Kidney (tissue), 14 donors: ENCODE measurements around the gene ANO10. TPM values are rescaled to one million over a fixed set of nuclear protein-coding genes. Genes with fewer than 3 reads are reported as not detected.

Source experiments
- DNase-seq, 5 donors: peaks; one replicate each; pipeline ENCODE4 v3.0.0-alpha.2; 2013 to 2020
- FAIRE-seq: peaks from 2 replicates; lab custom pipeline; 2012; peaks lifted over from hg19 to GRCh38; lab: Jason Lieb, UNC
- H3K27ac ChIP-seq, 2 donors: one replicate each; pipeline ENCODE4 v1.7.0; 2013; ENCODE audit warnings: low read depth in 2 of 2, low read length in 2 of 2, inconsistent platforms in 1 of 2
- H3K27me3 ChIP-seq: one replicate; pipeline ENCODE4 v1.7.1; 2013; ENCODE audit warnings: low read length, inconsistent platforms; ENCODE audit not compliant: control insufficient read depth, insufficient read depth
- H3K36me3 ChIP-seq, 3 donors: one replicate each; pipeline versions ENCODE4 v1.7.0 to v1.7.1; 2013; ENCODE audit warnings: low read length in 3 of 3, control low read depth in 1 of 3, inconsistent platforms in 1 of 3; ENCODE audit not compliant: insufficient read depth in 3 of 3, control insufficient read depth in 2 of 3
- H3K4me1 ChIP-seq, 3 donors: one replicate each; pipeline versions ENCODE4 v1.7.0 to v1.7.1; 2013; ENCODE audit warnings: low read length in 3 of 3, inconsistent platforms in 1 of 3, low read depth in 1 of 3; ENCODE audit not compliant: control insufficient read depth in 2 of 3, insufficient read depth in 2 of 3
- H3K4me3 ChIP-seq, 3 donors: one replicate each; pipeline versions ENCODE4 v1.7.0 to v1.8.1; 2013; ENCODE audit warnings: low read length in 3 of 3, control low read depth in 1 of 3, inconsistent platforms in 1 of 3
- H3K9ac ChIP-seq, 3 donors: one replicate each; pipeline versions ENCODE4 v1.7.0 to v1.7.1; 2013; ENCODE audit warnings: low read length in 3 of 3, control low read depth in 1 of 3, inconsistent platforms in 1 of 3
- H3K9me3 ChIP-seq, 3 donors: one replicate each; pipeline versions ENCODE4 v1.7.0 to v1.7.1; 2013; ENCODE audit warnings: low read length in 3 of 3, control low read depth in 1 of 3, inconsistent platforms in 1 of 3; ENCODE audit not compliant: control insufficient read depth in 2 of 3, insufficient read depth in 1 of 3
- intact Hi-C: fragments of 100-400 bp; cut with DNase I; formaldehyde crosslinking; loops from one replicate; pipeline ENCODE4 v1.11.1; 2022
- polyA plus RNA-seq: library from polyadenylated mRNA; stranded (reverse); fragments of 350-450 nt; fragmentation: Illumina TruSeq; extraction: RNeasy Lipid Tissue Mini Kit (QIAGEN cat#74804); gene quantifications from one replicate; pipeline ENCODE4 v1.2.3, GENCODE V29; 2014; ENCODE audit warnings: low read depth, low replicate concordance; ENCODE audit not compliant: insufficient read depth
- total RNA-seq: library from RNA; stranded (reverse); fragmentation: NEBNext Ultra II Directional; extraction: Animal tissue kit (Norgen Biotek cat#: 25700); gene quantifications from one replicate; pipeline ENCODE4 v1.2.1, GENCODE V29; 2021
- TF ChIP-seq, protein P1 (sequence below): IDR thresholded peaks from 3 replicates; pipeline ENCODE4 v1.5.1; 2012; ENCODE audit warnings: mild to moderate bottlenecking, moderate library complexity, borderline replicate concordance; ENCODE audit not compliant: insufficient read depth; ENCODE audit errors: extremely low read depth
- donor health status: control.
- donor health status: control.
- donor health status: control.
- donor health status: control.
- donor health status: control.
- donor health status: DM: yes; HTN: yes; CAD: no.
- donor health status: Normal renal cell carcinoma (clear cell type).

Gene ANO10
- total and polyA plus RNA-seq, 2 donors from 2014 or later, result 45.7 to 48.2 TPM

- Histone ChIP-seq H3K9ac (no peak overlapping the region), H3K27ac (no peak overlapping the region), H3K27me3 (no peaks in the 10 kb centered on the region), H3K36me3 (no peaks in the 10 kb centered on the region), H3K9me3 (no peaks in the 10 kb centered on the region), H3K4me1 (peaks cover 0 to 4% (median 0%) of the 10 kb centered on the region in 3 donors), H3K4me3 (no peak overlapping the region)
- intact Hi-C loops, result no loop called here
- DNase-seq (no peak), FAIRE-seq (no peak)
- TF ChIP-seq, protein P1, sequence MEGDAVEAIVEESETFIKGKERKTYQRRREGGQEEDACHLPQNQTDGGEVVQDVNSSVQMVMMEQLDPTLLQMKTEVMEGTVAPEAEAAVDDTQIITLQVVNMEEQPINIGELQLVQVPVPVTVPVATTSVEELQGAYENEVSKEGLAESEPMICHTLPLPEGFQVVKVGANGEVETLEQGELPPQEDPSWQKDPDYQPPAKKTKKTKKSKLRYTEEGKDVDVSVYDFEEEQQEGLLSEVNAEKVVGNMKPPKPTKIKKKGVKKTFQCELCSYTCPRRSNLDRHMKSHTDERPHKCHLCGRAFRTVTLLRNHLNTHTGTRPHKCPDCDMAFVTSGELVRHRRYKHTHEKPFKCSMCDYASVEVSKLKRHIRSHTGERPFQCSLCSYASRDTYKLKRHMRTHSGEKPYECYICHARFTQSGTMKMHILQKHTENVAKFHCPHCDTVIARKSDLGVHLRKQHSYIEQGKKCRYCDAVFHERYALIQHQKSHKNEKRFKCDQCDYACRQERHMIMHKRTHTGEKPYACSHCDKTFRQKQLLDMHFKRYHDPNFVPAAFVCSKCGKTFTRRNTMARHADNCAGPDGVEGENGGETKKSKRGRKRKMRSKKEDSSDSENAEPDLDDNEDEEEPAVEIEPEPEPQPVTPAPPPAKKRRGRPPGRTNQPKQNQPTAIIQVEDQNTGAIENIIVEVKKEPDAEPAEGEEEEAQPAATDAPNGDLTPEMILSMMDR, result no peak
Observed at GRCh38 chr3:43648957-43649356, 27.1 kb upstream of the ANO10 start.

- Histone ChIP-seq H3K4me1 (peaks cover 0 to 4% (median 0%) of the 10 kb centered on the region in 3 donors), H3K36me3 (no peaks in the 10 kb centered on the region), H3K27me3 (no peaks in the 10 kb centered on the region), H3K27ac (no peak overlapping the region), H3K4me3 (no peak overlapping the region), H3K9ac (no peak overlapping the region), H3K9me3 (no peaks in the 10 kb centered on the region)
- intact Hi-C loops, result no loop called here
- TF ChIP-seq, protein P1, result no peak
- FAIRE-seq (no peak), DNase-seq (peak in 2 of 5 donors; percentile 24 to 53)
Observed at GRCh38 chr3:43647331-43648166, 25.7 kb upstream of the ANO10 start.

- H3K4me1 ChIP-seq, result no peaks in the 10 kb centered on the region
- no peak overlapping the region for H3K4me3 ChIP-seq
- FAIRE-seq (no peak), DNase-seq (no peak)
- no peaks in the 10 kb centered on the region for H3K9me3 ChIP-seq
- no peak overlapping the region for H3K9ac ChIP-seq
- H3K36me3 ChIP-seq, result no peaks in the 10 kb centered on the region
- no peaks in the 10 kb centered on the region for H3K27me3 ChIP-seq
- intact Hi-C loops, result no loop called here
- H3K27ac ChIP-seq, result no peak overlapping the region
- TF ChIP-seq, protein P1, result no peak
Observed at GRCh38 chr3:43644443-43644842, 22.6 kb upstream of the ANO10 start.
